Measurements from ENCODE around the gene EXOC7. TPM values are rescaled to one million over a fixed set of nuclear protein-coding genes. Genes with fewer than 3 reads are reported as not detected.

EXOC7 gene
- total RNA-seq, 1 donor from 2014 or later, result 145 TPM

- no peaks in the 10 kb centered on the region for H3K27me3 Mint-ChIP-seq (ENCODE audit: low read depth, unreplicated experiment)
- DNase-seq (ENCODE audit: low read depth) (peak; percentile 59), FAIRE-seq (no peak)
- H3K27me3 ChIP-seq (ENCODE audit: insufficient read depth, low read length), result no peaks in the 10 kb centered on the region
- H3K36me3 Mint-ChIP-seq (ENCODE audit: low read depth, unreplicated experiment), result peaks cover 28% of the 10 kb centered on the region
- peaks cover 37% of the 10 kb centered on the region for H3K4me1 ChIP-seq (ENCODE audit: insufficient read depth, low read length)
- no peak overlapping the region for H3K4me3 ChIP-seq (ENCODE audit: insufficient read depth, low read depth, low read length)
- H3K4me1 Mint-ChIP-seq (ENCODE audit: low read depth, unreplicated experiment), result peaks cover 37% of the 10 kb centered on the region
- H3K36me3 ChIP-seq (ENCODE audit: insufficient read depth, low read length), result peaks cover 22% of the 10 kb centered on the region
- TF ChIP-seq EZH2 (IDR thresholded peaks at IDR 0.05; ENCODE audit: insufficient read depth, low read length) (no peak), CTCF (IDR thresholded peaks at IDR 0.05; ENCODE audit: insufficient read depth, low read depth, low read length) (no peak)
- no peaks in the 10 kb centered on the region for H3K9me3 ChIP-seq (ENCODE audit: insufficient read depth, low read depth, low read length)
- no peak overlapping the region for H3K9ac ChIP-seq (ENCODE audit: low read length)
- H3K4me2 ChIP-seq (ENCODE audit: low read length), result no peak overlapping the region
- peaks cover 49% of the 10 kb centered on the region for H4K20me1 ChIP-seq (ENCODE audit: insufficient read depth, low read length)
- H2AFZ ChIP-seq (ENCODE audit: low read depth, low read length), result no peak overlapping the region
- H3K79me2 ChIP-seq (ENCODE audit: insufficient read depth, low read length), result peaks cover 19% of the 10 kb centered on the region
- peak overlapping the region; percentile 0 for H3K27ac ChIP-seq (ENCODE audit: low read depth, low read length)
- H3K27ac Mint-ChIP-seq (ENCODE audit: unreplicated experiment), result peak overlapping the region; percentile 21
- H3K4me3 Mint-ChIP-seq (ENCODE audit: unreplicated experiment), result no peak overlapping the region
- no peaks in the 10 kb centered on the region for H3K9me3 Mint-ChIP-seq (ENCODE audit: unreplicated experiment)
Observed at GRCh38 chr17:76050538-76051467, 52.8 kb downstream of the EXOC7 start.

GRCh38 chr17:76049836-76050537 lies 53.6 kb downstream of the EXOC7 start:
- H3K36me3 Mint-ChIP-seq (ENCODE audit: low read depth, unreplicated experiment), result peaks cover 34% of the 10 kb centered on the region
- Histone ChIP-seq H3K27me3 (ENCODE audit: insufficient read depth, low read length) (no peaks in the 10 kb centered on the region), H2AFZ (ENCODE audit: low read depth, low read length) (no peak overlapping the region), H3K4me3 (ENCODE audit: insufficient read depth, low read depth, low read length) (no peak overlapping the region), H3K9me3 (ENCODE audit: insufficient read depth, low read depth, low read length) (no peaks in the 10 kb centered on the region), H3K36me3 (ENCODE audit: insufficient read depth, low read length) (peaks cover 29% of the 10 kb centered on the region), H3K27ac (ENCODE audit: low read depth, low read length) (no peak overlapping the region), H4K20me1 (ENCODE audit: insufficient read depth, low read length) (peaks cover 49% of the 10 kb centered on the region), H3K9ac (ENCODE audit: low read length) (no peak overlapping the region), H3K4me2 (ENCODE audit: low read length) (no peak overlapping the region), H3K4me1 (ENCODE audit: insufficient read depth, low read length) (peaks cover 37% of the 10 kb centered on the region), H3K79me2 (ENCODE audit: insufficient read depth, low read length) (peaks cover 19% of the 10 kb centered on the region)
- peaks cover 37% of the 10 kb centered on the region for H3K4me1 Mint-ChIP-seq (ENCODE audit: low read depth, unreplicated experiment)
- no peaks in the 10 kb centered on the region for H3K27me3 Mint-ChIP-seq (ENCODE audit: low read depth, unreplicated experiment)
- DNase-seq (ENCODE audit: low read depth) (no peak), FAIRE-seq (no peak)
- H3K9me3 Mint-ChIP-seq (ENCODE audit: unreplicated experiment), result no peaks in the 10 kb centered on the region
- TF ChIP-seq CTCF (IDR thresholded peaks at IDR 0.05; ENCODE audit: insufficient read depth, low read depth, low read length) (no peak), EZH2 (IDR thresholded peaks at IDR 0.05; ENCODE audit: insufficient read depth, low read length) (no peak)
- no peak overlapping the region for H3K27ac Mint-ChIP-seq (ENCODE audit: unreplicated experiment)
- no peak overlapping the region for H3K4me3 Mint-ChIP-seq (ENCODE audit: unreplicated experiment)
